Testis (tissue), 3 donors: ENCODE measurements around the gene NTF3. TPM values are rescaled to one million over a fixed set of nuclear protein-coding genes. Genes with fewer than 3 reads are reported as not detected.

Experiments used
- DNase-seq: peaks from one replicate; pipeline ENCODE4 v3.0.0-alpha.2; 2019
- H3K27ac ChIP-seq, 2 donors: fragments of 200-600 bp; sonication (generic); one replicate each; pipeline ENCODE4 v1.5.1; 2019
- H3K27me3 ChIP-seq: fragments of 200-600 bp; sonication (generic); one replicate; pipeline ENCODE4 v1.5.1; 2019
- H3K36me3 ChIP-seq: fragments of 200-600 bp; sonication (generic); one replicate; pipeline ENCODE4 v1.5.1; 2017; ENCODE audit warnings: low read depth; ENCODE audit errors: missing control alignments
- H3K4me1 ChIP-seq: fragments of 200-600 bp; sonication (generic); one replicate; pipeline ENCODE4 v1.5.1; 2019
- H3K4me3 ChIP-seq, 2 donors: fragments of 200-600 bp; sonication (generic); one replicate each; pipeline ENCODE4 v1.5.1; 2017 to 2019
- H3K9me3 ChIP-seq: fragments of 200-600 bp; sonication (generic); one replicate; pipeline ENCODE4 v1.5.1; 2017
- POLR2A ChIP-seq: fragments of 450-650 bp; IDR thresholded peaks from one replicate; pipeline ENCODE4 v1.6.1; 2017; ENCODE audit warnings: antibody characterized with exemption, mild to moderate bottlenecking, moderate library complexity
- WGBS, 2 donors: methylation state at CpG; one replicate each; pipeline ENCODE4 v1.1.5; 2018; 5-methylcytosine and 5-hydroxymethylcytosine counted together
- intact Hi-C: fragments of 100-400 bp; cut with DNase I; formaldehyde crosslinking; loops from one replicate; pipeline ENCODE4 v1.15.1; 2023; ENCODE audit warnings: low total_unique reads
- polyA plus RNA-seq: library from polyadenylated mRNA; stranded (reverse); fragments of 350-450 nt; fragmentation: Illumina TruSeq; extraction: RNeasy Lipid Tissue Mini Kit (QIAGEN cat#74804); gene quantifications from one replicate; pipeline ENCODE4 v1.2.3, GENCODE V29; 2014; ENCODE audit warnings: low read depth, low replicate concordance; ENCODE audit not compliant: insufficient read depth
- total RNA-seq, 2 donors: library from RNA; depleted of rRNA; stranded (reverse); fragments of >200 nt; gene quantifications; one replicate each; pipeline ENCODE4 v1.2.3, GENCODE V29; 2016
- TF ChIP-seq, protein P1 (sequence below), 3 experiments: fragments of 450-650 bp in 2 of 3; fragments of 200-600 bp in 1 of 3; sonication (generic) in 1 of 3; IDR thresholded peaks; one replicate each; pipeline ENCODE4 v1.5.1; 2016 to 2019; ENCODE audit warnings: antibody characterized with exemption in 3 of 3, mild to moderate bottlenecking in 2 of 3, moderate library complexity in 1 of 3

The NTF3 gene
- total and polyA plus RNA-seq, 3 donors from 2014 or later, result 1.1 to 2.2 (median 1.4) TPM

GRCh38 chr12:5416571-5416970 is 15.3 kb upstream of the NTF3 start:
- no peaks in the 10 kb centered on the region for H3K4me1 ChIP-seq
- H3K4me3 ChIP-seq, result no peak overlapping the region
- no peak overlapping the region for H3K27ac ChIP-seq
- intact Hi-C loops, result no loop called here
- no peaks in the 10 kb centered on the region for H3K36me3 ChIP-seq
- WGBS, 2 donors, result 87 to 90% methylated on average over 1 of the region's 1 CpG
- no peaks in the 10 kb centered on the region for H3K27me3 ChIP-seq
- no peak for DNase-seq
- TF ChIP-seq POLR2A, result no peak
- TF ChIP-seq, protein P1, sequence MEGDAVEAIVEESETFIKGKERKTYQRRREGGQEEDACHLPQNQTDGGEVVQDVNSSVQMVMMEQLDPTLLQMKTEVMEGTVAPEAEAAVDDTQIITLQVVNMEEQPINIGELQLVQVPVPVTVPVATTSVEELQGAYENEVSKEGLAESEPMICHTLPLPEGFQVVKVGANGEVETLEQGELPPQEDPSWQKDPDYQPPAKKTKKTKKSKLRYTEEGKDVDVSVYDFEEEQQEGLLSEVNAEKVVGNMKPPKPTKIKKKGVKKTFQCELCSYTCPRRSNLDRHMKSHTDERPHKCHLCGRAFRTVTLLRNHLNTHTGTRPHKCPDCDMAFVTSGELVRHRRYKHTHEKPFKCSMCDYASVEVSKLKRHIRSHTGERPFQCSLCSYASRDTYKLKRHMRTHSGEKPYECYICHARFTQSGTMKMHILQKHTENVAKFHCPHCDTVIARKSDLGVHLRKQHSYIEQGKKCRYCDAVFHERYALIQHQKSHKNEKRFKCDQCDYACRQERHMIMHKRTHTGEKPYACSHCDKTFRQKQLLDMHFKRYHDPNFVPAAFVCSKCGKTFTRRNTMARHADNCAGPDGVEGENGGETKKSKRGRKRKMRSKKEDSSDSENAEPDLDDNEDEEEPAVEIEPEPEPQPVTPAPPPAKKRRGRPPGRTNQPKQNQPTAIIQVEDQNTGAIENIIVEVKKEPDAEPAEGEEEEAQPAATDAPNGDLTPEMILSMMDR (IDR thresholded peaks at IDR 0.05), result no peak
- H3K9me3 ChIP-seq, result no peaks in the 10 kb centered on the region

DNA sequence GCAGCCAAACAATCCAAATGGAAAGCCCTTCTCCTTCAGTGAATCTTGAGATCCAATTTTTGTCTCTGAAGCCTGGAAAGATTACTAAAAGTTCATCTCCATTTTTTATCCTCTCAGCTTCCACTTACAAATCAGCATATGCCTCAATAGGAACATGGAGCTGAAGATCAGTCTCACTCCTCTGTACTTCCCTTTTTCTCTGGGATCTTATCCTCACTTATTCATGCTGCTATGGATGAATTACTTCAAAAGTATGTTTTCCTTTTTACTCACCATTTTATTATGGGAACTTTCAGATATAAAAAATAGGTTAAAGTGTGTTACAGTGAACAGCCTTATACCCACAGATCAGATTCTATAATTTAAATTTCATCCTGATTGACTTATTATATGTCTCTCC is 14.4 kb upstream of the NTF3 start:
- H3K9me3 ChIP-seq, result no peaks in the 10 kb centered on the region
- TF ChIP-seq POLR2A, result no peak
- TF ChIP-seq, protein P1 (IDR thresholded peaks at IDR 0.05), result no peak
- no peak overlapping the region for H3K27ac ChIP-seq
- intact Hi-C loops, result no loop called here
- no peaks in the 10 kb centered on the region for H3K4me1 ChIP-seq
- DNase-seq, result no peak
- H3K27me3 ChIP-seq, result no peaks in the 10 kb centered on the region
- H3K36me3 ChIP-seq, result no peaks in the 10 kb centered on the region
- no peak overlapping the region for H3K4me3 ChIP-seq

GRCh38 chr12:5428332-5429221 is 3.3 kb upstream of the NTF3 start:
- TF ChIP-seq, protein P1 (IDR thresholded peaks at IDR 0.05), result peak; percentile 48 to 62 (median 48)
- no peak for TF ChIP-seq POLR2A
- peaks cover 3% of the 10 kb centered on the region for H3K27me3 ChIP-seq
- 20 to 27% methylated on average over 14 of the region's 14 CpGs for WGBS, 2 donors
- peaks cover 9% of the 10 kb centered on the region for H3K4me1 ChIP-seq
- no peak overlapping the region for H3K4me3 ChIP-seq
- DNase-seq, result no peak
- H3K36me3 ChIP-seq, result no peaks in the 10 kb centered on the region
- H3K9me3 ChIP-seq, result no peaks in the 10 kb centered on the region
- no peak overlapping the region for H3K27ac ChIP-seq
- intact Hi-C loops, result no loop called here

- Histone ChIP-seq H3K36me3 (no peaks in the 10 kb centered on the region), H3K27me3 (peaks cover 3% of the 10 kb centered on the region), H3K27ac (no peak overlapping the region), H3K4me1 (peaks cover 9% of the 10 kb centered on the region), H3K4me3 (peak overlapping the region; percentile 22 to 53), H3K9me3 (no peaks in the 10 kb centered on the region)
- TF ChIP-seq, protein P1 (IDR thresholded peaks at IDR 0.05), result no peak
- TF ChIP-seq POLR2A, result no peak
- intact Hi-C loops, result no loop called here
- DNase-seq, result no peak
- WGBS, 2 donors, result 19 to 25% methylated on average over 22 to 23 of the region's 23 CpGs
These were observed 2.0 kb upstream of the NTF3 start for GRCh38 chr12:5429741-5430557.
